Transverse colon (tissue), 4 donors: ENCODE results near the gene KDM5D. TPM values are rescaled to one million over a fixed set of nuclear protein-coding genes. Genes with fewer than 3 reads are reported as not detected.

ENCODE experiments used
- DNase-seq: peaks from one replicate; pipeline ENCODE4 v3.0.0-alpha.2; 2019
- H3K27ac ChIP-seq, 4 donors: fragments of 200-600 bp; sonication (generic); 2 replicates each; pipeline ENCODE4 v1.5.1; 2016 to 2018; ENCODE audit warnings: inconsistent platforms in 4 of 4
- H3K27me3 ChIP-seq: fragments of 200-600 bp; sonication (generic); 2 replicates; pipeline ENCODE4 v1.5.1; 2017; ENCODE audit warnings: inconsistent platforms
- H3K36me3 ChIP-seq, 4 donors: fragments of 200-600 bp; sonication (generic); 2 replicates each; pipeline ENCODE4 v1.5.1; 2017 to 2019; ENCODE audit warnings: inconsistent platforms in 4 of 4
- H3K4me1 ChIP-seq, 4 donors: fragments of 200-600 bp; sonication (generic); 2 replicates each; pipeline ENCODE4 v1.5.1; 2017 to 2020; ENCODE audit warnings: inconsistent platforms in 4 of 4
- H3K4me3 ChIP-seq, 4 donors: fragments of 200-600 bp; sonication (generic); 1 replicate in 1 of 4; 2 replicates in 3 of 4; pipeline versions ENCODE4 v1.5.1 to v1.6.1; 2017 to 2019; ENCODE audit warnings: inconsistent platforms in 4 of 4
- H3K9me3 ChIP-seq, 2 donors: fragments of 200-600 bp; sonication (generic); 2 replicates each; pipeline ENCODE4 v1.5.1; 2017 to 2019; ENCODE audit warnings: inconsistent platforms in 2 of 2
- EP300 ChIP-seq: sonication (generic); formaldehyde crosslinking; IDR thresholded peaks from one replicate; pipeline ENCODE4 v1.6.1; 2017; ENCODE audit warnings: antibody characterized with exemption, low read depth
- POLR2A ChIP-seq: fragments of 450-650 bp; IDR thresholded peaks from one replicate; pipeline ENCODE4 v1.6.1; 2016; ENCODE audit warnings: antibody characterized with exemption, mild to moderate bottlenecking, moderate library complexity
- POLR2AphosphoS5 ChIP-seq, 3 donors: sonication (generic); formaldehyde crosslinking; IDR thresholded peaks; one replicate each; pipeline ENCODE4 v1.6.1; 2016; ENCODE audit warnings: antibody characterized with exemption in 3 of 3
- WGBS, 2 donors: methylation state at CpG; one replicate each; pipeline ENCODE4 v1.1.5; 2018; ENCODE audit warnings: low coverage in 1 of 2; 5-methylcytosine and 5-hydroxymethylcytosine counted together
- in situ Hi-C, 4 donors: fragments of 200-750 bp; cut with MboI; loops; one replicate each; pipeline versions ENCODE4 v1.15.0 to v1.15.1; 2017; ENCODE audit warnings: low sequenced_read_pairs in 3 of 4, low pct_ligation_motif_present in 1 of 4, low pct_unique_long_range_greater_than_20kb in 1 of 4
- intact Hi-C: fragments of 100-400 bp; cut with DNase I; formaldehyde crosslinking; loops from one replicate; pipeline ENCODE4 v1.15.1; 2023; ENCODE audit warnings: low total_unique reads
- total RNA-seq, 4 donors: library from RNA; depleted of rRNA; stranded (reverse); fragments of >200 nt; gene quantifications; one replicate each; pipeline ENCODE4 v1.1.0, GENCODE V29; 2016
- TF ChIP-seq, protein P1 (sequence below), 5 experiments: fragments of 200-600 bp in 3 of 5; fragments of 450-650 bp in 2 of 5; sonication (generic) in 3 of 5; IDR thresholded peaks; 1 replicate in 2 of 5; 2 replicates in 3 of 5; pipeline ENCODE4 v1.5.1; 2016 to 2017; ENCODE audit warnings: antibody characterized with exemption in 5 of 5, inconsistent platforms in 3 of 5, mild to moderate bottlenecking in 2 of 5, moderate library complexity in 1 of 5

KDM5D gene
- total RNA-seq, 4 donors from 2014 or later, result 47.9 to 56.9 TPM; not detected in 2

DNA sequence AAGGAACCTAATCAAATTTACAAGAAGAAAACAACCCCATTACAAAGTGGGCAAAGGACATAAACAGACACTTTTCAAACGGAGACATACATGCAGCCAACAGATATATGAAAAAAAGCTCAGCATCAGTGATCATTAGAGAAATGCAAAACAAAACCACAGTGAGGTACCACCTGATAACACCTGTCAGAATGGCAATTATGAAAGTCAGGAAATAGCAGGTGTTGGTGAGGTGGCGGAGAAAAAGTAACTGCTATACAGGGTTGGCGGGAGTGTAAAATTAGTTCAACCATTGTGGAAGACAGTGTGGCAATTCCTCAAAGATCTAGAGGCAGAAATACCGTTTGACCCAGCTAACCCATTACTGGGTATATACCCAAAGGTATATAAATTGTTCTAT is 31.1 kb downstream of the KDM5D start:
- in situ Hi-C loops (no loop called here), intact Hi-C loops (no loop called here)
- Histone ChIP-seq H3K27me3 (no peaks in the 10 kb centered on the region), H3K4me3 (no peak overlapping the region), H3K36me3 (peaks cover 0 to 11% (median 2%) of the 10 kb centered on the region in 4 donors), H3K9me3 (no peaks in the 10 kb centered on the region), H3K27ac (no peak overlapping the region), H3K4me1 (no peaks in the 10 kb centered on the region)
- TF ChIP-seq POLR2AphosphoS5 (IDR thresholded peaks at IDR 0.05) (no peak), EP300 (no peak), POLR2A (no peak)
- TF ChIP-seq, protein P1, sequence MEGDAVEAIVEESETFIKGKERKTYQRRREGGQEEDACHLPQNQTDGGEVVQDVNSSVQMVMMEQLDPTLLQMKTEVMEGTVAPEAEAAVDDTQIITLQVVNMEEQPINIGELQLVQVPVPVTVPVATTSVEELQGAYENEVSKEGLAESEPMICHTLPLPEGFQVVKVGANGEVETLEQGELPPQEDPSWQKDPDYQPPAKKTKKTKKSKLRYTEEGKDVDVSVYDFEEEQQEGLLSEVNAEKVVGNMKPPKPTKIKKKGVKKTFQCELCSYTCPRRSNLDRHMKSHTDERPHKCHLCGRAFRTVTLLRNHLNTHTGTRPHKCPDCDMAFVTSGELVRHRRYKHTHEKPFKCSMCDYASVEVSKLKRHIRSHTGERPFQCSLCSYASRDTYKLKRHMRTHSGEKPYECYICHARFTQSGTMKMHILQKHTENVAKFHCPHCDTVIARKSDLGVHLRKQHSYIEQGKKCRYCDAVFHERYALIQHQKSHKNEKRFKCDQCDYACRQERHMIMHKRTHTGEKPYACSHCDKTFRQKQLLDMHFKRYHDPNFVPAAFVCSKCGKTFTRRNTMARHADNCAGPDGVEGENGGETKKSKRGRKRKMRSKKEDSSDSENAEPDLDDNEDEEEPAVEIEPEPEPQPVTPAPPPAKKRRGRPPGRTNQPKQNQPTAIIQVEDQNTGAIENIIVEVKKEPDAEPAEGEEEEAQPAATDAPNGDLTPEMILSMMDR (IDR thresholded peaks at IDR 0.05), result no peak
- no peak for DNase-seq
- 100% methylated on average over 1 of the region's 4 CpGs; no CpG with 5 or more reads in 1 of the 2 donors for WGBS, 2 donors

DNA sequence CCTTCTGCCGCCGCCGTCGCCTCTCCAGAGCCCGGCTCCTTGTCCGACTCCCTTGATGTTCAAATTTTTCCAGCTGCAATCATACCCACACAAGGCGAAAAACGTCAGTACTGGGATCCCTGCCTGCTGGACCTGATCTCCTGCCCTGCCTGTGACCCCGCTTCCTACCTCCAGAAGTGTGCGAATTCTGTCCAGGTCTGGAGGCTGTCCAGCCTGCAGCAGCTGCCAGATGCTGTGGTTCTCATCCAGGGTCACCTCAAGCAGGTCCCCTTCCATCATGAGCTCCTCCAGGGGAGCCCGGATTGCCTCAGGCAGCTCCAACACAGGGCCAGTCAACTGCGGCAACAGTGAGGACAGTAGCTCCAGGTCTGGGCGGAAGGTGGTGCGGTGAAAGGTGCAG is 38.3 kb downstream of the KDM5D start:
- in situ Hi-C loops (no loop called here), intact Hi-C loops (no loop called here)
- no peak for TF ChIP-seq POLR2A
- no peak for TF ChIP-seq POLR2AphosphoS5 (IDR thresholded peaks at IDR 0.05)
- TF ChIP-seq EP300, result no peak
- TF ChIP-seq, protein P1 (IDR thresholded peaks at IDR 0.05), result no peak
- no peaks in the 10 kb centered on the region for H3K27me3 ChIP-seq
- no peaks in the 10 kb centered on the region for H3K9me3 ChIP-seq
- H3K4me1 ChIP-seq, result no peaks in the 10 kb centered on the region
- no peak overlapping the region for H3K4me3 ChIP-seq
- no peak overlapping the region for H3K27ac ChIP-seq
- no CpG with 5 or more reads among the region's 14 CpGs for WGBS, 2 donors
- peaks cover 0 to 8% (median 4%) of the 10 kb centered on the region in 4 donors for H3K36me3 ChIP-seq
- no peak for DNase-seq

DNA sequence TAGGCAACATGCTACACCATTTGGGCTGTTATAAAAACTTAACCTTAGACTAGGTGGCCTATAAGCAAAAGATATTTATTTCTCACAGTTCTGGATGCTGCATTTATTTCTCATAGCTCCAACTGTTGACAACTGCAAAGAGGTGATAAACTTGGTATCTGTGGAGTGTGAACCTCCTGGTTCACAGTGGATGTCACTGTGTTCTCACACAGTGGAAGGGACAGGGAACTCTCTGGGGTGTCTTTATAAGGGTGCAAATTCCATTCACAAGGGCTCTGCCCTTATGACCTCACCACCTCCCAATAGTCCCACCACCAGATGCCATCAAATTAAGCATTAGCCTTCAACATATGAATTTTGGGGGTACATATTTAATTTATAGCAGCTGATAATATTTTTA is 46.0 kb downstream of the KDM5D start:
- no peak for DNase-seq
- Histone ChIP-seq H3K4me1 (no peaks in the 10 kb centered on the region), H3K27me3 (no peaks in the 10 kb centered on the region), H3K27ac (no peak overlapping the region), H3K36me3 (no peaks in the 10 kb centered on the region), H3K9me3 (no peaks in the 10 kb centered on the region), H3K4me3 (no peak overlapping the region)
- TF ChIP-seq POLR2A (no peak), POLR2AphosphoS5 (IDR thresholded peaks at IDR 0.05) (no peak), EP300 (no peak)
- TF ChIP-seq, protein P1 (IDR thresholded peaks at IDR 0.05), result no peak
- in situ Hi-C loops (no loop called here), intact Hi-C loops (no loop called here)

DNA sequence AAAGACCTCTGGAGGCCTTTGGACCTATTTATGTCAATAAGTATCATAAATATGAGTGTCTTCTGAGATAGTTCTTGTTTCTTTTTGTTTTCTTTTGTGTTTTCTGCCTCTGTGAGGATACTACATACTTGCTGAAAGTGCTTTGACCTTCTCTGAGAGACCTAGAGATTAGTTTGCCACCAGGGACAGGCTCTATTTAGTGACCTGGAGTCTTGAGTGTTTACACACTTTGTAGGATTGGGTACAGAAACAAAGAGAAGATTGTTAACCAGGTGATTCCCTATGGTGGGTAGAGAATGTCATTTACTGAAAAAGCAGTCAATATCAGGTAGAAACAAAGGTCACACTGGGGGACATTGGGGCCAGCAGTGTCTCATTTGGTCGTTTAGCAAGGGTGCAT is 63.7 kb downstream of the KDM5D start:
- Histone ChIP-seq H3K27me3 (no peaks in the 10 kb centered on the region), H3K36me3 (no peaks in the 10 kb centered on the region), H3K4me1 (no peaks in the 10 kb centered on the region), H3K4me3 (no peak overlapping the region), H3K27ac (no peak overlapping the region), H3K9me3 (no peaks in the 10 kb centered on the region)
- in situ Hi-C loops (no loop called here), intact Hi-C loops (no loop called here)
- WGBS, 2 donors, result 50% methylated on average over 1 of the region's 1 CpG; no CpG with 5 or more reads in 1 of the 2 donors
- TF ChIP-seq EP300 (no peak), POLR2A (no peak), POLR2AphosphoS5 (IDR thresholded peaks at IDR 0.05) (no peak)
- TF ChIP-seq, protein P1 (IDR thresholded peaks at IDR 0.05), result no peak
- no peak for DNase-seq
